Right ventricle myocardium superior (tissue), 1 donor: ENCODE data around the gene LRRC7. TPM values are rescaled to one million over a fixed set of nuclear protein-coding genes. Genes with fewer than 3 reads are reported as not detected.
"Not testable (repeated sequence)": the region's sequence is repeated elsewhere in the genome, so short reads cannot be mapped to it uniquely, and the experiment has no call there.

Experiments
- ATAC-seq: fragments of 200-7000 bp; cut with Tn5 transposase; one replicate; pipeline ENCODE4 v1.9.1; 2020; ENCODE audit warnings: mild to moderate bottlenecking; ENCODE audit not compliant: poor library complexity
- DNase-seq: peaks from one replicate; pipeline ENCODE4 v3.0.0-alpha.2; 2020
- intact Hi-C: fragments of 100-400 bp; cut with DNase I; formaldehyde crosslinking; loops from one replicate; pipeline ENCODE4 v1.11.2; 2022
- total RNA-seq: library from RNA; stranded (reverse); fragmentation: NEBNext Ultra II Directional; extraction: Animal tissue kit (Norgen Biotek cat#: 25700); gene quantifications from one replicate; pipeline ENCODE4 v1.2.1, GENCODE V29; 2021
- donor health status: DM: no; HTN: yes; CAD: no; lungs with severe emphysema.

LRRC7 gene
- total RNA-seq, 1 donor from 2014 or later, result 3.0 TPM

- intact Hi-C loops, result no loop called here
- no peak for DNase-seq
- no peak for ATAC-seq
These were observed 474.5 kb downstream of the LRRC7 start for GRCh38 chr1:70042090-70042731.

GRCh38 chr1:70043804-70044203 lies 476.1 kb downstream of the LRRC7 start:
- ATAC-seq, result peak; percentile 59

GRCh38 chr1:70044832-70045231 lies 477.1 kb downstream of the LRRC7 start:
- intact Hi-C loops, result no loop called here

More at GRCh38 chr1:70043804-70044203, 476.1 kb downstream of the LRRC7 start:
- no peak for DNase-seq
- intact Hi-C loops, result no loop called here

GRCh38 chr1:70045581-70045980 lies 477.9 kb downstream of the LRRC7 start:
- ATAC-seq, intact Hi-C loops, DNase-seq: not testable (repeated sequence)

More at GRCh38 chr1:70044832-70045231, 477.1 kb downstream of the LRRC7 start:
- ATAC-seq (no peak), DNase-seq (no peak)

GRCh38 chr1:70048336-70049094 lies 480.8 kb downstream of the LRRC7 start:
- ATAC-seq (no peak), DNase-seq (no peak)
- intact Hi-C loops, result no loop called here

GRCh38 chr1:70051926-70052325 lies 484.2 kb downstream of the LRRC7 start:
- ATAC-seq (no peak), DNase-seq (no peak)
- intact Hi-C loops, result no loop called here

- ATAC-seq (no peak), DNase-seq (no peak)
- intact Hi-C loops, result no loop called here
These were observed 489.8 kb downstream of the LRRC7 start for GRCh38 chr1:70057500-70057899.

DNA sequence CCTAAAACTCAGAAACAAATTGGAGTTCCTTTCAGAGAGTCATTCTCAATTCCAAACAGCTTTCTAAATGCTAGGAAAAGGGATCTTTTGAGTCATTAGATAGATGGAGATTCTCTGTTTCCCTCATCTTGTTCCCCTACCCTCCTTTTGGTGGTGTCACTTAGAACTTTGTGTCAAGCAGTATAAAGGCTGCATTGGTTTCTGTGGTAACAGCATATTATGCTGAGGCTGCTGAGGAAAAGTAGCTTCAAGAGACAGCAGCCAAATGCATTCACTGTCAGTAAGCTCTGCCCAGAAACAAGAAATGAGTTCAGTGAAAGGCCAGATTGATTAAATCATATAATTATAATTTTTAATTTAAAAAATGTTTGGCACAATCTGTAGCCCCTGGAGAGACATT lies 493.5 kb downstream of the LRRC7 start:
- no peak for DNase-seq
- no peak for ATAC-seq
- intact Hi-C loops, result no loop called here

GRCh38 chr1:70063861-70064260 lies 496.1 kb downstream of the LRRC7 start:
- DNase-seq (no peak), ATAC-seq (no peak)
- intact Hi-C loops, result no loop called here

DNA sequence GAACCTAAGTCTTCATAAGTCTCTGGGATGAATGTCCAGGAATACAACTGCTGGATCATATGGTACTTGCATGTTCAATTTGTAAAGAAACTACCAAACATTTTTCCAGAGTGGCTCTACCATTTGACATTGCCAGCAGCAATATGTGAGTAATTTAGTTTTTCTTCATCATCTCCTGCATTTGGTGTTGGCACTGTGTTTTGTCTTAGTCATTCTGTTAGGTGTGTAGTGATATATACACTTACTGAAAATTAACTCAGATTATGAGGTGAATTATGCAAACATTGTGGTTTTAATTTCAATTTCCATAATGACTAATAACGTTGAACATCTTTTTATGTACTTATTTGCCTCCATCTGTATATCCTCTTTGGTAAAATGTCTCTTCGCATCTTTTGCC lies 499.0 kb downstream of the LRRC7 start:
- no peak for DNase-seq
- intact Hi-C loops, result no loop called here
- ATAC-seq, result no peak

DNA sequence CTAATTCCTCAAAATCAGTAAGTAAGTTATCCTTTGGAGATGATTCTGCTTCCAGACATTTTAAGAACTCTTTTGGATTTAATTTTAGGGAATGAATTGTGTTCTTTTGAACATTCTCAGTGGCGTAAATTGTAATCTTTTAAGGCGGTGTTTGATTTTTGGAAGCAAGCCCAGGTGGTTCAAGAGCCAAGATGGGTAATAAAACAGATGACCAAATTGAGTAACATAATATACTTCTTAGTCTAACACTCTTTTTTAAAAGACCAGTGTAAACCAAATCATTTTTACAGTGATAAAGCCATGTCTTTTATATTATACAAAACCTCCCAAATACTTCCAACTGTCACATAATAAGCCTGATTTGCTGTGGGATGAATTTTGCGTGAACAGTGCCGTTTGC lies 503.9 kb downstream of the LRRC7 start:
- ATAC-seq, result no peak
- intact Hi-C loops, result no loop called here
- no peak for DNase-seq

- intact Hi-C loops, result no loop called here
- DNase-seq, result no peak
- no peak for ATAC-seq
These were observed 504.6 kb downstream of the LRRC7 start for GRCh38 chr1:70072231-70072751.

- DNase-seq, result peak; percentile 27
- intact Hi-C loops, result no loop called here
- no peak for ATAC-seq
These were observed 508.0 kb downstream of the LRRC7 start for GRCh38 chr1:70075761-70076160.

DNA sequence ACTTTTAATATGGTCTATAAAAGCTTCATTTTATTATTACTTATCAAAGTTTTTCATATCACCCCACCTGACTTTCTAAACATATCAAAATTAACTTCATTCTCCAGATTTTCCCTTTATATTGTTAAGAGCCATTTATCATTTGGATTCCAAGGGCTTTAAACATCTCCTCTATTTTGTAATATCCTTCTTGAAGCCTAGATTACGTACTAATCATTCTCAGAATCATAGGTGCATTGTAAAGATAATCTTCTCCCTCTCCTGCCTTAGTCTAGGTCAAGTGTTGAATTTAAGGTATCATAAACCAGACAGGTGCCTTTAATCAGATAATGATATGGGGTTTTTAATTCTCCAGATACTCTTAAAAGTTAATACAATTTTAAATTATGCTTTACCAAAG lies 509.3 kb downstream of the LRRC7 start:
- ATAC-seq, result no peak
- no peak for DNase-seq
- intact Hi-C loops, result no loop called here

GRCh38 chr1:70079546-70079945 lies 511.8 kb downstream of the LRRC7 start:
- DNase-seq (no peak), ATAC-seq (no peak)
- intact Hi-C loops, result no loop called here

GRCh38 chr1:70083519-70083918 lies 515.8 kb downstream of the LRRC7 start:
- DNase-seq (no peak), ATAC-seq (no peak)
- intact Hi-C loops, result no loop called here

- intact Hi-C loops, result no loop called here
- DNase-seq (no peak), ATAC-seq (no peak)
These were observed 516.7 kb downstream of the LRRC7 start for GRCh38 chr1:70084314-70084915.

DNA sequence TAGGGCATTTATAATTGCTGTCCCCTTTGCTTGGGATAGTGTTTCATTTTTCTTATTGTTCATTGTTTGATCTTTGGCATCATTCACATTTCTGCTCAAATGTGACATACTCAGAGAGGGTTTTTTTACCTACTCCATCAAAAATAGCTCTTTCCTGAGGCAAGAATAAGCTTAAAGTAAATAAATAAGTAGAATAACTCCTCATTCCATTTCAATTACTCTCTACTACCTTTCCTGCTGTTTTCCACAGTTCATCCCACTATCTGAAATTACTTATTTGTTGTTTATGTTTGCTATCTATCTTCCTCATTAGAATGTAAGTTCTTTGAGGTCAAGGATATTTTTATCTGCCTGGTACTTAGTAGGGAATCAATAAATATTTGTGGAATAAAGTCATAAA lies 517.8 kb downstream of the LRRC7 start:
- ATAC-seq, result no peak
- DNase-seq, result no peak
- intact Hi-C loops, result no loop called here

GRCh38 chr1:70086897-70087296 lies 519.2 kb downstream of the LRRC7 start:
- ATAC-seq, result no peak
- no peak for DNase-seq
- intact Hi-C loops, result no loop called here

GRCh38 chr1:70090141-70090540 lies 522.4 kb downstream of the LRRC7 start:
- ATAC-seq (no peak), DNase-seq (no peak)

More at GRCh38 chr1:70090141-70090540, 522.4 kb downstream of the LRRC7 start:
- intact Hi-C loops, result no loop called here
